Stimulated activated naive CD8-positive, alpha-beta T cell treated with anti-CD3 and anti-CD28 coated beads, Interleukin-15, Interleukin-2, amounts not matched to agents 100 ng/mL and 50 ng/mL, for 24 hours (primary cell): ENCODE measurements around the gene IFRD1.

Source experiments
- H3K27ac Mint-ChIP-seq: one replicate; pipeline ENCODE4 v1.8.0; 2021; ENCODE audit warnings: mild to moderate bottlenecking, mixed read lengths
- H3K27me3 Mint-ChIP-seq: one replicate; pipeline ENCODE4 v1.8.0; 2021; ENCODE audit warnings: mixed read lengths
- H3K36me3 Mint-ChIP-seq: one replicate; pipeline ENCODE4 v1.8.0; 2021; ENCODE audit warnings: low read depth, mixed read lengths
- H3K4me1 Mint-ChIP-seq: one replicate; pipeline ENCODE4 v1.8.0; 2021; ENCODE audit warnings: low read depth, mixed read lengths
- H3K4me3 Mint-ChIP-seq: one replicate; pipeline ENCODE4 v1.8.0; 2021; ENCODE audit warnings: mild to moderate bottlenecking, mixed read lengths
- H3K9me3 Mint-ChIP-seq: one replicate; pipeline ENCODE4 v1.8.0; 2021; ENCODE audit warnings: mixed read lengths

Gene IFRD1

DNA sequence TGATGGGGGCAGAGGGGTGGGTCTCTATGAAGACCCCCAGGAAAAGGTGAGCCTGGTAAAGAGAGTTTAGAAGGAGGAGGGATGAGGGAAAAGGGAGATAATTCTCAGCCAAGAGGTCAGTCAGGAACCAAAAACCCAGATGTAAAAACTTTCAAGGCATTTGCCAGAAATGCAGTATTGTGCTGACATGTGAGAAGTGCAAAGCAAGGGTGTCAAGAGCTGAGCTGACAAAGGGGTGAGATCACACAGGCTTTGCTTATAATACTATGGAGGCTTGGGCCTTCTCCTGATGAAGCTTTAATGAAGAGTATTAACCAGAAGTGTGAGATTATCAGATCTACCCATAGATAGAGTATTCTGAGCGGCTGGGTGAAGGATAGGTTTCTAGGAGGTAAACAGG, 22.3 kb upstream of the IFRD1 start:
- H3K4me1 Mint-ChIP-seq = peaks cover 9% of the 10 kb centered on the region
- no peaks in the 10 kb centered on the region for H3K36me3 Mint-ChIP-seq
- H3K27ac Mint-ChIP-seq = no peak overlapping the region
- H3K4me3 Mint-ChIP-seq = no peak overlapping the region
- H3K27me3 Mint-ChIP-seq = no peaks in the 10 kb centered on the region
- H3K9me3 Mint-ChIP-seq = no peaks in the 10 kb centered on the region

DNA sequence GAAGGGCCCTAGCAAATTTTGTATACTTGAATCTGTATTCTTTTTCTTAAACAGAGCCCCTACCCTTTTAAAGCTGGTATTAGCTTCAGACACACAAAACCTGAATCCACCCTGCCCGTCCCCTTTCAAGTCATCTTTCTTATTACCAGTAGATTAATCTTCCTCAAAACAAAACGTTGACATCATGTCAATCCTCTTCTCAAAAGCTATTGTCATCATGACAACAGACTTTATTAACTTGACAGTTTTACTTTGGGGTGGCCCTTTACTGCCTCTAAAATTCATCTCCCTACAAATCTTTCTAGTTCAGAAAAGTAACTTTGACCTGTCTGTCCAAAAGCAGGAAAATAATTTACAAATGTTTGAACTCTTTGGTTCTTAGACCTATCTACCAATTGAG, 21.5 kb upstream of the IFRD1 start:
- no peak overlapping the region for H3K4me3 Mint-ChIP-seq
- H3K9me3 Mint-ChIP-seq = no peaks in the 10 kb centered on the region

DNA sequence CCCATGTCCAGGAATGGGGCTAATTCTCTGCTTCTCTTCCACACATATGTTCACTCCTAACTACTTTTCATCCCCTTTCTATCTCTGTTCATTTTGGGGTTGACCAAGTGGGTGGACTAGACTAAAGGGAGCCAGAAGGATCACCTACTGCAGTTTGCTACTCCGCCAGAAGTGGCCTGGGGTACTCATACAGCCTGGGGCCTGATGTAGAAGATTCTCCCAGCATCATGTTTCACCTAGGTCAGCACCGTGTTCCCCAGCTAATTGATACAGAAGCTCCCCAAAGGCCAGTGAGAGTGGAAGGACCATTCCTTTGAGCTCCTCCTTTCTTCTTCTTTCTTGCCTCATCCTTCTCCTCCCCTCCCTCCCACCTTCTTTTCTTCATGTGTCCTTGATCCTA, 19.6 kb upstream of the IFRD1 start:
- no peak overlapping the region for H3K27ac Mint-ChIP-seq
- H3K4me3 Mint-ChIP-seq = no peak overlapping the region
- H3K9me3 Mint-ChIP-seq = no peaks in the 10 kb centered on the region
- H3K4me1 Mint-ChIP-seq = no peaks in the 10 kb centered on the region
- H3K27me3 Mint-ChIP-seq = no peaks in the 10 kb centered on the region
- no peaks in the 10 kb centered on the region for H3K36me3 Mint-ChIP-seq

More for the DNA sequence above, 21.5 kb upstream of the IFRD1 start:
- H3K27ac Mint-ChIP-seq = no peak overlapping the region
- no peaks in the 10 kb centered on the region for H3K27me3 Mint-ChIP-seq
- peaks cover 1% of the 10 kb centered on the region for H3K4me1 Mint-ChIP-seq
- H3K36me3 Mint-ChIP-seq = no peaks in the 10 kb centered on the region

GRCh38 chr7:112431803-112432202, 18.5 kb upstream of the IFRD1 start:
- Mint-ChIP-seq H3K4me1 (no peaks in the 10 kb centered on the region), H3K27me3 (no peaks in the 10 kb centered on the region), H3K27ac (no peak overlapping the region), H3K9me3 (no peaks in the 10 kb centered on the region), H3K36me3 (no peaks in the 10 kb centered on the region), H3K4me3 (no peak overlapping the region)

- Mint-ChIP-seq H3K27me3 (no peaks in the 10 kb centered on the region), H3K9me3 (no peaks in the 10 kb centered on the region)
These were observed 17.0 kb upstream of the IFRD1 start for GRCh38 chr7:112433289-112433688.

DNA sequence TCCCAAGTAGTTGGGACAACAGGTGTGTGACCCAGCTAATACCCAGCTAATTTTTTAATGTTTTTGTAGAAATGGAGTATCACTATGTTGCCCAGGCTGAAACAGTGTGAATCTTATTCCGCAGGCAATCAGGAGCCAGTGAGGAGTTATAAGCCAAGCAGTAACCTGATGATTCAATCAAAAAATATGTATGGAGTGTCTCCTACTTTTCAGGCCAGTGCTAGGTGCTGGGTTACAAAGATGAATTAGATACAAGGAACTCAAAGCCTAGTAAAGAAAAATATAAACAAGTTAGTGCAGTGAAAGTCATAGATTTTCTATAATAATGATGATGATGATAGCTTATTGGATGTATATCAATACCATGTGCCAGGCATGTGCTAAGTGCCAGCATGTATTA, 13.2 kb upstream of the IFRD1 start:
- Mint-ChIP-seq H3K4me3 (no peak overlapping the region), H3K4me1 (no peaks in the 10 kb centered on the region), H3K27me3 (no peaks in the 10 kb centered on the region), H3K36me3 (no peaks in the 10 kb centered on the region), H3K27ac (no peak overlapping the region), H3K9me3 (no peaks in the 10 kb centered on the region)

More at GRCh38 chr7:112433289-112433688, 17.0 kb upstream of the IFRD1 start:
- Mint-ChIP-seq H3K36me3 (no peaks in the 10 kb centered on the region), H3K4me3 (no peak overlapping the region), H3K4me1 (no peaks in the 10 kb centered on the region), H3K27ac (no peak overlapping the region)

GRCh38 chr7:112439476-112439875, 10.8 kb upstream of the IFRD1 start:
- Mint-ChIP-seq H3K27ac (no peak overlapping the region), H3K27me3 (no peaks in the 10 kb centered on the region), H3K36me3 (no peaks in the 10 kb centered on the region), H3K4me1 (no peaks in the 10 kb centered on the region), H3K4me3 (no peak overlapping the region), H3K9me3 (no peaks in the 10 kb centered on the region)

- Mint-ChIP-seq H3K4me3 (no peak overlapping the region), H3K9me3 (no peaks in the 10 kb centered on the region), H3K36me3 (no peaks in the 10 kb centered on the region), H3K27ac (no peak overlapping the region), H3K4me1 (peaks cover 6% of the 10 kb centered on the region), H3K27me3 (no peaks in the 10 kb centered on the region)
These were observed 8.1 kb upstream of the IFRD1 start for GRCh38 chr7:112442210-112442609.

GRCh38 chr7:112444505-112444904, 5.8 kb upstream of the IFRD1 start:
- Mint-ChIP-seq H3K4me1 (peaks cover 21% of the 10 kb centered on the region), H3K9me3 (no peaks in the 10 kb centered on the region), H3K27ac (no peak overlapping the region), H3K4me3 (no peak overlapping the region), H3K36me3 (no peaks in the 10 kb centered on the region), H3K27me3 (no peaks in the 10 kb centered on the region)

GRCh38 chr7:112446431-112446830, 3.8 kb upstream of the IFRD1 start:
- Mint-ChIP-seq H3K27ac (no peak overlapping the region), H3K9me3 (no peaks in the 10 kb centered on the region), H3K4me1 (peaks cover 24% of the 10 kb centered on the region), H3K36me3 (no peaks in the 10 kb centered on the region), H3K27me3 (no peaks in the 10 kb centered on the region), H3K4me3 (no peak overlapping the region)

DNA sequence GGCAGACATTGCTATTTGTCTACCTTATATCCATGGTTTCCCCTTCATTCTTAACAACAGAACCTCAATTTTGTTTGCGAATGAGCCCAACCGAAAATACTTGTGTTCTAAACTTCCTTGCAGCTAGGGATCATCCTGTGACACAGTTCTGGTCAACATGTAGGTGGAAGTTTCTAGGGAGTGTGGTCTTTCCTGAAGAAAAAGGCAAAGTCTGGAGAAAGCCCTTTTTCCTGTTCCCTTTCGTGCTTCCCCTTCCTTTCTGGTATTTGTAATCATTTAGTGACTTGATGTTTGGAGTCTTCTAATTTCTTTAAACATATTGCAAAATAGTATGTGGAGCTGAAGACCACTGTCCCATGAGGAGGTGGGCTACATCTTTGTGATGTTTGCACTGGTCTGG, 2.9 kb upstream of the IFRD1 start:
- Mint-ChIP-seq H3K27ac (no peak overlapping the region), H3K36me3 (peaks cover 8% of the 10 kb centered on the region), H3K4me3 (no peak overlapping the region), H3K9me3 (no peaks in the 10 kb centered on the region), H3K4me1 (peaks cover 32% of the 10 kb centered on the region), H3K27me3 (no peaks in the 10 kb centered on the region)

DNA sequence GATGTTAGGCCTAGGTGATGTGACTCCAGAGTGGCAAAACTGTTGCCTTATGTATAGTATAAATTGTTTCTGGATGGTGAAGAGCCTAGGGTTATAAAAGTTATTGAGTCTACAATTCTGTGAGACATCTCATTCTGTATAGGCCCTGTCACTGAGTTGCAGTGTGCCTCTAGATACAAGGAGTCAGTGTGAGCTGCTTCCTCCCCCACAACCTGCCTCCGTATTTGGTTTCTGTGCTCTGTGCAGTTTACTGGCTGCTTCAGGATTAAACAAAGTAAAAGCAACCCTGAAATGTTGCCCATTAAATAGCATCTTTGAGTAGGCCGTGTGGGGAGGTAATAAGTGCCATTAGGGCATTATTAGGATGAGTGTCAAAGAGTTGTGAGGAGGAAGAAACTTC, 1.9 kb upstream of the IFRD1 start:
- Mint-ChIP-seq H3K9me3 (no peaks in the 10 kb centered on the region), H3K36me3 (peaks cover 14% of the 10 kb centered on the region), H3K27ac (peak overlapping the region; percentile 98), H3K4me1 (peaks cover 40% of the 10 kb centered on the region), H3K27me3 (no peaks in the 10 kb centered on the region), H3K4me3 (peak overlapping the region; percentile 97)

- H3K4me1 Mint-ChIP-seq = peaks cover 46% of the 10 kb centered on the region
- peak overlapping the region; percentile 97 for H3K4me3 Mint-ChIP-seq
- H3K36me3 Mint-ChIP-seq = peaks cover 16% of the 10 kb centered on the region
- H3K9me3 Mint-ChIP-seq = no peaks in the 10 kb centered on the region
- H3K27me3 Mint-ChIP-seq = no peaks in the 10 kb centered on the region
- H3K27ac Mint-ChIP-seq = peak overlapping the region; percentile 98
These were observed 1.4 kb upstream of the IFRD1 start for GRCh38 chr7:112448891-112449290.

DNA sequence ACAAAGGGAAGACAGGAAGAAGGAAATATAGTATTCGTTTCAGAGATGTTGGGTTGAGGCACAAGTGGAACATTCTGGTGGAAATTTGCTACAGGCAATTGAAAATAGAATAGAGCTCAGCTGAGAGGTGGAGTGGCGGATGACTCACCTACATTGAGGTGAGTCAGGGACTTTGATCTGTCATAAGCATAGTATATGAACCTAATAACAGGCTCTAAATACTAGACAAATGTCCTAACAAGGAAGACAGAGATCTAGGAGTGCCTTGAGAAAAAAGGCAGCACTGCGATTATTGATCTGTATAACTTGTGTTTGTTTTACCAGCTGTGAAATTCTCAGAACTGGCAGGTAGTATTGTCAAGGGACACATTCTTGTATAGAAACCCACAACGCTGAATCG, 907 bp upstream of the IFRD1 start:
- Mint-ChIP-seq H3K27ac (peak overlapping the region; percentile 98), H3K27me3 (no peaks in the 10 kb centered on the region), H3K4me1 (peaks cover 46% of the 10 kb centered on the region), H3K9me3 (no peaks in the 10 kb centered on the region), H3K36me3 (peaks cover 17% of the 10 kb centered on the region), H3K4me3 (peak overlapping the region; percentile 97)

DNA sequence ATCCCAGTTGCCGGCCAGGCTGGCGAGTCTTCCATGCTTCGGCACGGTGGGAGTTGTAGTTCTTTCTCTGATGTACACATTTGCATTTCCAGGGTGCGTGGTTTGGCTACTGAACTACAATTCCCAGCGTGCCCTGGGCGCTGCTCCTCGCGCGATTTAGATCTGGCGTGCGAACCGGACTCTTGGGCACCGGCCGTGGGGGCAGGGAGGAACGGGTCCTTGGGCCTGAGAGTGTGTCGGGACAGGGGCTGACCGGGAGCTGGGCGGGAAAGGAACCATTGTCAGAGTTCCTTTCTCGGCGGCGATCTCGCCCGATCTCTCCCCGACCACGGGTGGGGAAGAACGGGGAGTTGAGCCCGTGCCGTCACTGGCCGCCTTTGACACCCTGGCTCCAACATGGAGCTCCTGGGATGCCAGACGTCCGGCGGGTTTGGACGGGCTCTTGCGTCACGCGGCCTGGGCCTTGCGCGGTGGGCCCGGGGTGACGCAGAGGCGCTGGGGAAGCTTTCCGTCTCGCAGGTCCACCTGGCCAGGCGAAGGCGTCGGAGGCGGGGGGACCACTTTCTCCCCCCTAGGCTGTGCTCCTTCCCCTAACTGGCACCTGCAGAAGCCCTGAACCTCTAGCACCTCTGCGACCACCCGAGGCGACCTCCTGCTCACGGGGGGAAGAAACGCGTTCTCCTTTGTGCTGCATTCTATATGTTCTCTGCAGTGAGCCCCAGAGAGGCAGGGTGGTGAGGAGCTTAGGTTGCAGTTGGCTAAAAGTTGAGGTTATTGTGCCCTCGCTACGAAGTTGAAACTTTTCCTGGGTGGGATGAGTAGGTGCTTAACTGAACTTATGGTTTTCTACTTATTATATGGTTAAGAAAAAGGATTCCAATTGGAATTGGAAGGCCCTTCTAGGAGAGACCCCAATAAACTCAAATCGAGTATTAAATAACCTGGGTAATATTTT, 824 bp downstream of the IFRD1 start:
- H3K4me1 Mint-ChIP-seq = peaks cover 53% of the 10 kb centered on the region
- peak overlapping the region; percentile 97 for H3K4me3 Mint-ChIP-seq
- no peaks in the 10 kb centered on the region for H3K27me3 Mint-ChIP-seq
- peak overlapping the region; percentile 98 for H3K27ac Mint-ChIP-seq
- no peaks in the 10 kb centered on the region for H3K9me3 Mint-ChIP-seq
- peaks cover 28% of the 10 kb centered on the region for H3K36me3 Mint-ChIP-seq
